HL-60 (cell line): ENCODE measurements around the gene LEPROT.

ENCODE experiments used
- DNase-seq, 2 experiments: peaks; one replicate each; pipeline ENCODE4 v3.0.0-alpha.2; 2010 to 2020; ENCODE audit warnings: low read depth in 1 of 2, low spot score in 1 of 2
- H3K27ac ChIP-seq: fragments of 250-450 bp; sonication (Bioruptor Pico); replicated peaks from 2 replicates; pipeline ENCODE4 v1.5.1; 2020; ENCODE audit warnings: mild to moderate bottlenecking, moderate library complexity
- H3K27me3 ChIP-seq: fragments of 250-450 bp; sonication (Bioruptor Pico); 2 replicates; pipeline ENCODE4 v1.5.1; 2021; ENCODE audit warnings: mild to moderate bottlenecking, moderate library complexity; ENCODE audit not compliant: insufficient read depth, poor library complexity, severe bottlenecking
- H3K4me3 ChIP-seq: replicated peaks from 2 replicates; pipeline ENCODE4 v1.5.1; 2011; ENCODE audit warnings: mild to moderate bottlenecking, control low read depth, low read length; ENCODE audit not compliant: insufficient read depth
- CTCF ChIP-seq: IDR thresholded peaks from one replicate; pipeline ENCODE4 v1.5.1; 2011; ENCODE audit warnings: low read length, control low read depth, inconsistent platforms; ENCODE audit not compliant: insufficient read depth
- GABPA ChIP-seq: IDR thresholded peaks from 2 replicates; pipeline ENCODE4 v1.6.1; 2012; ENCODE audit warnings: low read depth
- POLR2AphosphoS5 ChIP-seq: IDR thresholded peaks from 2 replicates; pipeline ENCODE4 v1.6.1; 2012; ENCODE audit warnings: low read depth
- REST ChIP-seq: IDR thresholded peaks from 2 replicates; pipeline ENCODE4 v1.6.1; 2012; ENCODE audit warnings: low read depth; ENCODE audit not compliant: insufficient replicate concordance
- SPI1 ChIP-seq: IDR thresholded peaks from 2 replicates; pipeline ENCODE4 v1.6.1; 2012; ENCODE audit warnings: low read depth, mild to moderate bottlenecking, borderline replicate concordance

The LEPROT gene

GRCh38 chr1:65387821-65388220, 32.6 kb upstream of the LEPROT start:
- Histone ChIP-seq H3K4me3 (no peak overlapping the region), H3K27ac (no peak overlapping the region), H3K27me3 (no peaks in the 10 kb centered on the region)
- TF ChIP-seq GABPA, result no peak
- TF ChIP-seq POLR2AphosphoS5, result no peak
- TF ChIP-seq SPI1, result no peak
- DNase-seq, result no peak

GRCh38 chr1:65388908-65389695, 31.4 kb upstream of the LEPROT start:
- Histone ChIP-seq H3K27me3 (no peaks in the 10 kb centered on the region), H3K27ac (no peak overlapping the region), H3K4me3 (no peak overlapping the region)
- no peak for TF ChIP-seq POLR2AphosphoS5
- no peak for TF ChIP-seq CTCF
- TF ChIP-seq REST, result no peak
- TF ChIP-seq GABPA, result no peak
- no peak for TF ChIP-seq SPI1
- DNase-seq, result no peak

- Histone ChIP-seq H3K27ac (no peak overlapping the region), H3K27me3 (no peaks in the 10 kb centered on the region), H3K4me3 (no peak overlapping the region)
- no peak for TF ChIP-seq REST
- TF ChIP-seq POLR2AphosphoS5, result no peak
- TF ChIP-seq SPI1, result no peak
- TF ChIP-seq GABPA, result no peak
- TF ChIP-seq CTCF, result no peak
- DNase-seq, result no peak
Measured at GRCh38 chr1:65392497-65392896, 28.0 kb upstream of the LEPROT start.

GRCh38 chr1:65393347-65393746, 27.1 kb upstream of the LEPROT start:
- TF ChIP-seq GABPA (no peak), SPI1 (no peak), POLR2AphosphoS5 (no peak), REST (no peak), CTCF (no peak)
- Histone ChIP-seq H3K4me3 (no peak overlapping the region), H3K27ac (no peak overlapping the region), H3K27me3 (no peaks in the 10 kb centered on the region)
- DNase-seq, result no peak
